Lower leg skin (tissue), 4 donors: ENCODE data around the gene CPN1. TPM values are rescaled to one million over a fixed set of nuclear protein-coding genes. Genes with fewer than 3 reads are reported as not detected.

Experiments used
- DNase-seq, 2 donors: peaks; one replicate each; pipeline ENCODE4 v3.0.0-alpha.2; 2019; ENCODE audit warnings: low spot score in 2 of 2
- H3K4me3 ChIP-seq: fragments of 200-600 bp; sonication (generic); 2 replicates; pipeline ENCODE4 v1.5.1; 2017; ENCODE audit warnings: mild to moderate bottlenecking, low read depth; ENCODE audit not compliant: poor library complexity, severe bottlenecking
- CTCF ChIP-seq, 3 donors: fragments of 450-650 bp; IDR thresholded peaks; one replicate each; pipeline ENCODE4 v1.5.1; 2016; ENCODE audit warnings: antibody characterized with exemption in 3 of 3, mild to moderate bottlenecking in 3 of 3, moderate library complexity in 2 of 3
- POLR2A ChIP-seq, 2 donors: fragments of 450-650 bp; IDR thresholded peaks; one replicate each; pipeline ENCODE4 v1.6.1; 2016 to 2017; ENCODE audit warnings: antibody characterized with exemption in 2 of 2, mild to moderate bottlenecking in 1 of 2, moderate library complexity in 1 of 2
- WGBS, 2 donors: methylation state at CpG; one replicate each; pipeline ENCODE4 v1.1.5; 2018; 5-methylcytosine and 5-hydroxymethylcytosine counted together
- intact Hi-C: fragments of 100-400 bp; cut with DNase I; formaldehyde crosslinking; loops from one replicate; pipeline ENCODE4 v1.15.0; 2023; ENCODE audit warnings: low total_unique reads
- total RNA-seq, 4 donors: library from RNA; depleted of rRNA; stranded (reverse); fragments of >200 nt; gene quantifications; one replicate each; pipeline ENCODE4 v1.1.0, GENCODE V29; 2016

CPN1 gene
- total RNA-seq, 4 donors from 2014 or later: not detected

- intact Hi-C loops: no loop called here
- TF ChIP-seq POLR2A (IDR thresholded peaks at IDR 0.05): no peak
- TF ChIP-seq CTCF (IDR thresholded peaks at IDR 0.05): no peak
- DNase-seq: peak in 1 of 2 donors; percentile 42
- WGBS, 2 donors: 60 to 63% methylated on average over 6 of the region's 6 CpGs
- no peak overlapping the region for H3K4me3 ChIP-seq
These were observed 27.8 kb downstream of the CPN1 start for GRCh38 chr10:100053686-100054460.

GRCh38 chr10:100046021-100046486, 35.6 kb downstream of the CPN1 start:
- peak; percentile 84 to 97 for DNase-seq
- 15 to 26% methylated on average over 4 to 7 of the region's 7 CpGs for WGBS, 2 donors
- intact Hi-C loops: loop anchor here (5.0 kb wide), 1 partner anchor 199 kb away; no protein-coding TSS in a partner anchor
- no peak overlapping the region for H3K4me3 ChIP-seq
- TF ChIP-seq POLR2A (IDR thresholded peaks at IDR 0.05): no peak
- peak in 1 of 3 donors; percentile 80 for TF ChIP-seq CTCF (IDR thresholded peaks at IDR 0.05)

- H3K4me3 ChIP-seq: no peak overlapping the region
- no peak for TF ChIP-seq CTCF (IDR thresholded peaks at IDR 0.05)
- TF ChIP-seq POLR2A (IDR thresholded peaks at IDR 0.05): no peak
- peak in 1 of 2 donors; percentile 20 for DNase-seq
- WGBS, 2 donors: 60 to 61% methylated on average over 2 of the region's 2 CpGs
- intact Hi-C loops: loop anchor here (5.0 kb wide), 1 partner anchor 198 kb away; no protein-coding TSS in a partner anchor
These were observed 36.1 kb downstream of the CPN1 start for GRCh38 chr10:100045592-100045991.

GRCh38 chr10:100043796-100044195, 37.9 kb downstream of the CPN1 start:
- WGBS, 2 donors: 12 to 15% methylated on average over 3 of the region's 3 CpGs
- intact Hi-C loops: no loop called here

GRCh38 chr10:100043344-100043743, 38.3 kb downstream of the CPN1 start:
- 36 to 53% methylated on average over 2 of the region's 2 CpGs for WGBS, 2 donors
- intact Hi-C loops: no loop called here
- TF ChIP-seq CTCF (IDR thresholded peaks at IDR 0.05): no peak
- TF ChIP-seq POLR2A (IDR thresholded peaks at IDR 0.05): no peak
- DNase-seq: peak; percentile 42 to 46
- H3K4me3 ChIP-seq: no peak overlapping the region

More at GRCh38 chr10:100043796-100044195, 37.9 kb downstream of the CPN1 start:
- no peak for TF ChIP-seq CTCF (IDR thresholded peaks at IDR 0.05)
- no peak for TF ChIP-seq POLR2A (IDR thresholded peaks at IDR 0.05)
- peak; percentile 66 to 87 for DNase-seq
- H3K4me3 ChIP-seq: no peak overlapping the region
